HEK293T (cell line): ENCODE results near the gene TRIM38.

Experiments used
- ELF4 ChIP-seq: fragments of 450-650 bp; IDR thresholded peaks from 2 replicates; pipeline ENCODE4 v1.6.1; 2017; ENCODE audit warnings: antibody characterized with exemption
- FOXA1 ChIP-seq: fragments of 450-650 bp; IDR thresholded peaks from 2 replicates; pipeline ENCODE4 v1.6.1; 2016; ENCODE audit warnings: mild to moderate bottlenecking
- FOXK2 ChIP-seq: fragments of 450-650 bp; IDR thresholded peaks from 2 replicates; pipeline ENCODE4 v1.6.1; 2016; ENCODE audit warnings: mild to moderate bottlenecking
- FOXM1 ChIP-seq: fragments of 450-650 bp; IDR thresholded peaks from 2 replicates; pipeline ENCODE4 v1.6.1; 2017; ENCODE audit warnings: mild to moderate bottlenecking, borderline replicate concordance
- SP1 ChIP-seq: fragments of 450-650 bp; IDR thresholded peaks from 2 replicates; pipeline ENCODE4 v1.6.1; 2017
- ZNF384 ChIP-seq: fragments of 450-650 bp; IDR thresholded peaks from 2 replicates; pipeline ENCODE4 v1.6.1; 2016

DNA sequence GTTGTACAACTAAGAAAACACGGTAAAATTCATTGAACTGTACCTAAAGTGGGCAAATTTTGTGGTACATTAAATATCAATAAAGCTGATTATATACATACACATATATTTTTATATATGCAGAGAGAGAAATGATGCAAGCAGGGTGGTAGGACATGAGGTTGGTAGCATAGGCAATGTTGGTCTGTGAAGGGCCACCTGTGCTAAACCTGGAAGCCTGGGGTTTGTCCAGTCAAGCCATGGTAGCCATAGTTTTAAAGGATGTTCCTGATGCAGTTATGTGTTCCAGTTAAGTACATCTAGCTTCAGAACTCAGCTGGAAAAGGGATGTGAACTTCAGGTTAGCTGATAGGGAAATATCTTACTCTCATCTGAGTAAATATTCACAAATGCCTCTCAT is 60.1 kb downstream of the TRIM38 start:
- TF ChIP-seq ELF4 (no peak), SP1 (no peak), ZNF384 (no peak), FOXM1 (no peak), FOXK2 (no peak), FOXA1 (no peak)
